Measurements from ENCODE around the gene FSTL3. TPM values are rescaled to one million over a fixed set of nuclear protein-coding genes. Genes with fewer than 3 reads are reported as not detected.
A peak's percentile ranks its signal among the peaks of the same experiment; 100 is the strongest.

FSTL3 gene
- total RNA-seq, 1 donor from 2014 or later, result 5.0 TPM

- no peak for DNase-seq (ENCODE audit: low read depth in 2 of 2)
Measured at GRCh38 chr19:645912-646778, 30.0 kb upstream of the FSTL3 start.

- no peak for DNase-seq (ENCODE audit: low read depth in 2 of 2)
Measured at GRCh38 chr19:646779-647565, 29.2 kb upstream of the FSTL3 start.

GRCh38 chr19:647566-648284, 28.5 kb upstream of the FSTL3 start:
- DNase-seq (ENCODE audit: low read depth in 2 of 2), result no peak

GRCh38 chr19:648305-648704, 27.9 kb upstream of the FSTL3 start:
- DNase-seq (ENCODE audit: low read depth in 2 of 2), result no peak

GRCh38 chr19:648904-649801, 27.0 kb upstream of the FSTL3 start:
- DNase-seq (ENCODE audit: low read depth in 2 of 2), result no peak

- no peak for DNase-seq (ENCODE audit: low read depth in 2 of 2)
Measured at GRCh38 chr19:650121-650520, 26.1 kb upstream of the FSTL3 start.

- no peak for DNase-seq (ENCODE audit: low read depth in 2 of 2)
Measured at GRCh38 chr19:651114-651818, 24.9 kb upstream of the FSTL3 start.

- no peak for DNase-seq (ENCODE audit: low read depth in 2 of 2)
Measured at GRCh38 chr19:651991-652390, 24.2 kb upstream of the FSTL3 start.

GRCh38 chr19:652467-653389, 23.5 kb upstream of the FSTL3 start:
- DNase-seq (ENCODE audit: low read depth in 2 of 2), result no peak

- no peak for DNase-seq (ENCODE audit: low read depth in 2 of 2)
Measured at GRCh38 chr19:653425-653824, 22.8 kb upstream of the FSTL3 start.

GRCh38 chr19:655691-656090, 20.5 kb upstream of the FSTL3 start:
- DNase-seq (ENCODE audit: low read depth in 2 of 2), result no peak

GRCh38 chr19:656751-657559, 19.2 kb upstream of the FSTL3 start:
- no peak for DNase-seq (ENCODE audit: low read depth in 2 of 2)

- DNase-seq (ENCODE audit: low read depth in 2 of 2), result no peak
Measured at GRCh38 chr19:657611-658010, 18.6 kb upstream of the FSTL3 start.

- DNase-seq (ENCODE audit: low read depth in 2 of 2), result no peak
Measured at GRCh38 chr19:658059-658839, 17.9 kb upstream of the FSTL3 start.

- peak in 1 of 2 donors; percentile 44 for DNase-seq (ENCODE audit: low read depth in 2 of 2)
Measured at GRCh38 chr19:658916-659839, 17.0 kb upstream of the FSTL3 start.

GRCh38 chr19:660793-661426, 15.3 kb upstream of the FSTL3 start:
- no peak for DNase-seq (ENCODE audit: low read depth in 2 of 2)
